HG03139 (cell line): ENCODE results near the gene GFRA4.
"Not testable (repeated sequence)": the region's sequence is repeated elsewhere in the genome, so short reads cannot be mapped to it uniquely, and the experiment has no call there.

Source experiments
- ATAC-seq: cut with Tn5 transposase; IDR thresholded peaks from one replicate; pipeline ENCODE4 v1.9.1; 2021; ENCODE audit not compliant: unreplicated experiment

GFRA4 gene

GRCh38 chr20:3627476-3627875 is 35.7 kb downstream of the GFRA4 start:
- no peak for ATAC-seq

- ATAC-seq, result no peak
These were observed 40.8 kb downstream of the GFRA4 start for GRCh38 chr20:3622406-3622805.

- no peak for ATAC-seq
These were observed 42.1 kb downstream of the GFRA4 start for GRCh38 chr20:3621111-3621510.

GRCh38 chr20:3616250-3616649 is 46.9 kb downstream of the GFRA4 start:
- ATAC-seq, result no peak

- not testable (repeated sequence) for ATAC-seq
These were observed 47.9 kb downstream of the GFRA4 start for GRCh38 chr20:3615171-3615840.

- no peak for ATAC-seq
These were observed 48.7 kb downstream of the GFRA4 start for GRCh38 chr20:3614466-3614865.

GRCh38 chr20:3613821-3614440 is 49.3 kb downstream of the GFRA4 start:
- no peak for ATAC-seq

- no peak for ATAC-seq
These were observed 50.2 kb downstream of the GFRA4 start for GRCh38 chr20:3612795-3613572.

GRCh38 chr20:3611901-3612300 is 51.3 kb downstream of the GFRA4 start:
- no peak for ATAC-seq
